Embryonic facial prominence (tissue), 1 donor: ENCODE measurements around the gene GAREM1.
"Not testable (repeated sequence)": the region's sequence is repeated elsewhere in the genome, so short reads cannot be mapped to it uniquely, and the experiment has no call there.

Experiments used
- DNase-seq: peaks from one replicate; pipeline ENCODE4 v3.0.0-alpha.2; 2016; ENCODE audit errors: extremely low spot score

The GAREM1 gene

DNA sequence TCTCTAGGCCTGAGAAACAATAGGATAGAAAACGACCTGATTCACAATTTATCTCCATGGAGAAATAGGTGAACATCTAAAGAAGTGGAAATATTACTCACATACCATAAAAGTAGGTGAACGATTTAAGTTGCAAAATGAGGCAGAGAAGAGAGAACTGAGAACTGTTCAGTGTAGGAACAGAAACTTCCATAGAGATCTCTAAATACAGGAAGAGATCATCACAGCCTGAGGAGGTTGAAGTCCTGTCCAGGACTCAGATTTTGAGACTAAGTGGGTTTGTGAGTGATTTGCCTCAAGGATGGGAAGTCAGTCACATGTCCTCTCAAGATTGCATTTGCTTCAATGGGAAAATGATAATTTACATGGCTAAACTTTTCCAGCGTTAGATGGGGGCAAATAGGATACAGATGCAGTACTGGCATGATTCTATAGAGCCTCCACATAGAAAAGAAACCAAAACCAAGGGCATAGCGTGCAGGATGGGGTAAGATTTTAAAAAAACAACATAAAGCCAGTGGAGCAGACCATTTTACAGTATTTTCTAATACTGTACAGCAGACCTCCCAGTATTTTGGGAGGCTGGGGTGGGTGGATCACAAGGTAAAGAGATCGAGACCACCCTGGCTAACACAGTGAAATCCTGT is 212.0 kb downstream of the GAREM1 start:
- DNase-seq = no peak

DNA sequence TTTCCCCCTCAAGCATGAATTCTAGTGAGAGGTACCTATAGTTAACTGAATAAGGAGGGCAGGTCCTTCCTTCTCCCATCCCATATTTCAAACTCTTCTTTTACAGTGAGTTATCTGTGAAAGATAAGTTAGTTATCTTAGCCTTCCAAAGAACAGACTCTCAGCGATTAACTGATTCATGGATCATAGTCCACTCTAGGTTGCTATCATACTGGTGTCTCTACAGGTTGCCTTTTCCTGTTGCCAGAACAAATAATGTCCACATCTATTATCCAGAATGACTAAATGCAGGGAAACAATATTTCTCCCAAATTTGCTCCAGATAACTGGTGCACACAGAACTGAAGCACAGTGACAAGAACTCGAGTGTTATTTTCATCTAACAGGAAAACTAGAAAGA is 212.5 kb downstream of the GAREM1 start:
- no peak for DNase-seq

DNA sequence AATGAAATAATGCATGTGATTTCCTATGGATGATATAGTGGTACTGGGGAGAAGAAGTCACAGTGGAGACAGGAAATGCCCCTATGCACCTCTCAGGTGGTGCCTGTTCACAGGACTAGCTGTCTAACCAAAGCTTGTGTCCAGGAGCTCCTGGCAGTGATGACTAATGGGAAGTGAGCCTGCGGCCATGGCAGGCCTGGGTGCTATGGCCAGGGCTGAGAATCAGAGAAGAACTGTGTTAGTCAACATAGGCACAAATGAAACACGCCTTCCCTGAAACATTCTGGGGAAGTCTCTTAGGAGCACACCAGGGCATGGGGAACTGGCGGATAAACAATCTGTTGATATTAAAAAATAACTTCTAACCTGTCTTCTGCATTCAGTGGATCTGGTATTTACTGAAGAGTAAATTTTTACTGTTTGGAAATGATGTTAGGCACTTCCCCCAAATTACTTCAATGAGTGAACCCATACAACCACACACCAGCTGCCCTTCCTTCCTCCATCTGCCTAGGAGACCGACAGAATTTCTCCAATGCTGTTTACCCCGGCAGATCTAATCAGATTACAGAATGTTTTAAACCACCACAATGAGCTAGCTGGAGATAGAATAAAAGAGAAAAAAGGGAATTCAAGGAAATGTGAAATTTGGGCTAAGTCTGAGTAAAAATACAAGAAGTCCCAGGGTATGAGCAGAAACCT is 213.4 kb downstream of the GAREM1 start:
- no peak for DNase-seq

DNA sequence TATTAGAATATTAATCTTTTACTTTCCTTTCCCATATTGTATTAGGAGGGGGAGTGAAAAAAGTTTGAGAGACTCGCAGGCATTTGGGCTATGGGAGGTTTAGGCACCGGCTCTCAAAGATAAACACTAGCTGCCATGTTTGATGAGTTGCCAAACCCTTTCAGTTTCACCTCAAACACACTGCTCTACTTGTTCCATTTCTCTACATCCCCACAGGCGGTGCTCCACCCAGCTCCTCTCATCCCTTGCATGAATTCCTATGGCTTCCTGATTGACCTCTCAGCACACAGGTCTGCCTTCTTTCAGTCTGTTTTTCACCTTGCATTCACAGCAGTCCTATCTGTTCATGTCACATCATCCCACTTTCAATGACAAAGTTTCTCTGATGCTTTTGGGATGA is 215.1 kb downstream of the GAREM1 start:
- DNase-seq = no peak

DNA sequence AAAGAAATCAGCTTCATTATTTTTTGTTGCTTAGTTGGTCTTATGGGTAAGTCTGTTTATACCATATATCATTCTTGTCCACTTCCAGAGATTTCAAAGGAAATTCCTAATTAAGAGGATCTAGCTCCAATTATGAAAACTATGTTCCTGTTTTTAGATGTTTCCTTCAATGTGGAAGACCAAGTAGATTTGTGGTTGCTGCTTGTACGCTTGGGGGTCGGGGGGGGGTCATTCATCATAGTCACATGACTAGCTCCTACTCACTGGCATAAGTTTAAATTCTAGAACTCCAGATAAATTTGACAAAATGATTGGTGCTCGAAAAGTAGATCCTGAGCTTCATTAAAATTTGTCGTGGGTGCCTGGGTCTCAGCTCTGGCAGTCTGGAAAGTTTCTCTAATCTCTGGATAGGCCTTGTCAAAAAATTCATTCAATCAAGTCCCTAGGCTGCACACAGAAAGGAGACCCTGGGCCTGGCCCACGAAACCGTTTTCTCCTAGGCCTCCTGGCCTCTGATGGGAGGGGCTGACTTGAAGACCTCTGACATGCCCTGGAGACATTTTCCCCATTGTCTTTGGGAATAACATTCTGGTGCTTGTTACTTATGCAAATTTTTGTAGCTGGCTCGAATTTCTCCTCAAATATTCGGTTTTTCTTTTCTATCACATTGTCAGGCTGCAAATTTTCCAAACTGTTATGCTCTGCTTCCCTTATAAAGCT is 218.4 kb downstream of the GAREM1 start:
- DNase-seq = no peak

DNA sequence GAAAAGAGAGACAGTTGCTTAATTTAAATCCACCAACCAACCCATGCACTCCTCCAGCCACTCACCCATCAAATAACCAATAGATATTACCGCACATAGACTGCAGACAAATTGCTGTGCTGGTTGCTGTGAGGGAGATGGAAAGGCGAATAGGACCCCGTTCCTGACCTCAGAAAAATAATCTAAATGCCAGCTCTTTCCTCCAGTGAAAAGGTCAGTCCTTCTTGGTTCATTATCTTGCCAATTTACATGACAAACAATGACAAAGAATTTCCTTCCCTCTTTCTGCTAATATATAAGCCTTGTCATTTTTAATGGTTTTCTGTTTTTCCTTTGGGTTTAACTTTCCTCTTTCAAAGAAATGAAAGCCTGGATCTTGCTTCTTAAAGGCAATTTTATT is 219.2 kb downstream of the GAREM1 start:
- DNase-seq = no peak

DNA sequence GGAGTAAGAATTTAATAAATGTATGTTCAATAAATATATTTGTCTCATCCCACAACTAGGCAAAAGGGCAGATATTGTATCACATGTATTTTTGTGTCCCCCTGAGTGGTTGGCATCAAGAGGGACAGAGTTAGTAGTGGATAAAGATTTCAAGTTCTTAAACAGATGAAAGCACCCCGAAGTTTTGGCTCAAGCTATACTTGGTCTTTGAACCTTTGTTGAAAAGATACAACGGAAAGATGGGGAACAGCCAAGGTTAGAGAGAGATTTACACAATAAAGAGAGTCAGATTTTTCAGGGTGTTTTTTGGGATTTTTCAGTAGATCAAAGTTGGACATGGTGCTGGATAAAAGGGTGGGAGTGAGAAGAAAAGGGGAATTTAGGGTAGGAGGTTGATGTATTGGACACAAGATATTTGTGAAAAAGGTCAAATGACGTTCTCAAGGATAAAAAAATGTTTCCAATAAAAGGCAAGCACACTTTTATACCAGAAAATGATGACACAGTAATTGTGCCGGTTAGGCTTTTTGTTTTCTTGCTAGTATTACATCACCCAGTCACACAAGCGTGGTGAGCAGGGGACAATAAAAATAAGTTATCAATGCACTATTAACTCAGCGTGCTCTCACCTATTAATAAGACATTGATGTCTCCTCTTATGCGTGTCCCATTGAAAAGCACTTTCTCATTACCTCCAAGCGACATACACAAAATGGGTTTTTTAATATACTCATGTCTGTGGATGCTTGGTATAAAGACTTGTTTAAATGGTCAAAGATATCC is 221.3 kb downstream of the GAREM1 start:
- DNase-seq = no peak

DNA sequence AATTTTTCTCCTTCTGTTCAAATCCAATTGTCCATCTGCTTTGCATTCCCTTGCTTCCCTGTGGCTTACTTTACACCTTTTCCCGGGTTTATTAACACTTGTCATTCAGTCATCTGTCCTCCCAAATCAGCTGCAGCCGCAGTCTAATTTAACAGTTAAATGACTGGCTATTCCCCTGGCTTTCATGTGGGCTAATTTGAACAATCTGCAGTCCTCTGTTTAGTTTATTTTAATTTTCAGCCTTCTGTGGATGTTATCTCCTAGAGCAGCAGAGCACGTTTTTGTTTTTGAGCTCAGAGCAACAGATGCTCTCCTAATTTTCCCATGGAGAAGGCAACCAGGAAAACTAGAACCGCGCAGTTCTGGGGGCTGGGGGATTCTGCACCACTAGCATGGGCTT is 225.8 kb downstream of the GAREM1 start:
- DNase-seq = no peak

DNA sequence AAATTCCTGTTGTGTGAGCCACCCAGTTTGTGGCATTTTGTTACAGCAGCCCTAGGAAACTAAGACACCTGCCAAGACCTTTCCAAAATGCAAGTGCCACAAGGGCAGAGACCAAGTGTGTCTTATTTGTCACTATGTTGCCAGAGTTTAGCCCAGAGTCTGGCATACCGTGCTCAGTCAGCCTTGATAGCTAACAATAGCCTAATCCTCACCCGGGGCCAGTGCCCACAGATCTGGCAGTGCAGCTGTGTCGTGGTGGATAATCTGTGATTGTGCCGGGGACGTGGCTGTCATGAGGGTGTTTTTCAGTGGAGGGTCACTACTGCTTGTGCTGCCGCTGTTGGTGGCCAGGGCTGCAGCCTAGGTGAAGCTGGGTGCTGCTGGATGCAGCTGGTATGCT is 227.3 kb downstream of the GAREM1 start:
- DNase-seq = no peak

DNA sequence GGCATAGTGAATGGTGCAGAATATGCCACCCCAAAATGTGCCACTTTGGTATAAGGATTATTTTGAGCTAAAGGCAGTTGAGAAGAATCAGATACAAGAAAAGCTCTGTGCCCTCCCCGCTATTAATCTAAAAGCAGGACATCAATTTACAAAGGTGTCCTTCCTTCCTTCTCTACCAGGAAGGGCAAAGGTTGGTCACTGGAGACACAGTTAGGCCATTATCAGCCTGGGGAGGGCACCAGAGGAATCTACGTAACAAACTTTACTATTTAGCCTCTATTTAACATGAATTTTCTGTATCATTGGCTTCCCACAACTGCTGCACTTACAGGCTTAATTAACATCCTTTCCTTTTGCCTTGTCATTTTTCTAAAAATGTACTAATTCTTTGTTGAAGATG is 228.3 kb downstream of the GAREM1 start:
- no peak for DNase-seq

DNA sequence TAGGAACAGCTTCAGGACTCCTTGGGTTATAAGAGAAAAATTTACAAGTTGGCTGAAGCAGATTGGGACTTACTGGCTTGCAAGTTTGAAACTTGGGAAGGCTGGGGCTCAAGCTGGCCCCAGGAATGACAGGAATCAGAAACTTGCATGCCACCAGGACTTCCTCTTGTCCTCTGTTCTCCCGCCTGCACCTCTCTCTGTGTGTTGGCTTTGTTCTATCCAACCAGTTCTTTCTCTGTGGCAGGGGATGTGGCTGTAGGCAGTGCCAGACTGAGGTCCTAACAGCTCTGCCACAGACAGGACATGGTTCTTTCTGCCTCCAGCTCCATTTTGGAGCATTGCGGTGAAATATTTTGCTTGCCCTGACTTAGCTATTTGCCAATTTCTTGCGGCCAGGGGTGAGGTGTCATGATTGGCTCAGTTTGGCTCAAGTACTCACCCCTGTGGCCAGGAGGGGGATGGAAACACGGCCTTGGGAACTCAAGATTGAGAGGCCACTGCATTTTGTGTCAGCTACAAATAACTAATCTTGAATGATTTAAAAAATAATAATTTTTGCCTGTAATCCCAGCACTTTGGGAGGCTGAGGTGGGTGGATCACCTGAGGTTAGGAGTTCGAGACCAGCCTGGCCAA is 231.9 kb downstream of the GAREM1 start:
- DNase-seq = no peak

DNA sequence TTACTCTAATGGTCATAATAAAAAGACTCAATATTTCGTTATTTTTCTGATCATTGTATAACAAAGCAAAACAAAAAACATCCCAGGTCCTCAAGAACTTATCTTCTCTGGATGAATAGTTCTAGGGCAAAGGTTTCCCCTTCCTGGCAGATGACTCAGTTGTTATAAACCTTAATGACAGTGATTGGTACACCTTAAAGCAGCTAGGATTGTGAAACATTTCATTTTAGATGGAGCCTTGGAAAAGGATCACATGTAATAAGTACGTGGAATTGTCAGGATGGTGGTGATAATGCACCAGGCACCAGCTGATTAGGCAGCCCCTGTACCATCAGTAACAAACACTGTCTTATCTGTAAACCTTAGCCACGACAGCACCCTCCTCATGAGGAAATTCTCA is 233.6 kb downstream of the GAREM1 start:
- DNase-seq = no peak

DNA sequence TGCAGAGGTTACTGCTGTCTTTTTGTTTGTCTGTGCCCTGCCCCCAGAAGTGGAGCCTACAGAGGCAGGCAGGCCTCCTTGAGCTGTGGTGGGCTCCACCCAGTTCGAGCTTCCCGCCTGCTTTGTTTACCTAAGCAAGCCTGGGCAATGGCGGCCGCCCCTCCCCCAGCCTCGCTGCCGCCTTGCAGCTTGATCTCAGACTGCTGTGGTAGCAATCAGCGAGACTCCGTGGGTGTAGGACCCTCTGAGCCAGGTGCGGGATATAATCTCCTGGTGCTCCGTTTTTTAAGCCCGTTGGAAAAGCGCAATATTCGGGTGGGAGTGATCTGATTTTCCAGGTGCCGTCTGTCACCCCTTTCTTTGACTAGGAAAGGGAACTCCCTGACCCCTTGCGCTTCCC is 237.3 kb downstream of the GAREM1 start:
- not testable (repeated sequence) for DNase-seq

DNA sequence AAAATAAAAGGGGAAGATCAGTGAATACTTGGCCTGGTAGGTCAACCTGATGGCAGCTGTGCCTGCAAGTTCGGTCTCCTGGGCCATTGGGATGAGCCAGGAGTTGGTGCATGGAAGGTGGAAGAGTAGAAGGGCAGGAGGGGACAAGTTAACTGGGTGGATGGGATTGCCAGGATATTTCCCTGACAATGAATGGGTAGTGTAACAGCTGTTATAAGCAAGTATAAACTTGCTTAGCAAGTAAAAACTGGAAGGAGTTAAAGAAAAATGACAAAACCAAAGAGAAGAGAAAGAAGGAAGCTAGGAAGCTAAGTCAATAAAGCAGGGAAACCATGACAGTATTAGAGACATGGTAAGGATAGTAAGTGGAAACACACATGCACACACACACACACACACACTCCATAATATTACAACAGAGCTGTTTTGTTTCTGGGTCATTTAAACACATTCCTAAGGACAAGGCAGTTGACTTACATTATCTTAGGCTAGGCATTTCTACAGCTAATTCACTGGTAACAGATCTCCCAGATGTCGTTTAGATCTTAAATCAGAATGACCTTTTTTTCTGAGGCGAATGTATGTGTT is 251.2 kb downstream of the GAREM1 start:
- DNase-seq = no peak

DNA sequence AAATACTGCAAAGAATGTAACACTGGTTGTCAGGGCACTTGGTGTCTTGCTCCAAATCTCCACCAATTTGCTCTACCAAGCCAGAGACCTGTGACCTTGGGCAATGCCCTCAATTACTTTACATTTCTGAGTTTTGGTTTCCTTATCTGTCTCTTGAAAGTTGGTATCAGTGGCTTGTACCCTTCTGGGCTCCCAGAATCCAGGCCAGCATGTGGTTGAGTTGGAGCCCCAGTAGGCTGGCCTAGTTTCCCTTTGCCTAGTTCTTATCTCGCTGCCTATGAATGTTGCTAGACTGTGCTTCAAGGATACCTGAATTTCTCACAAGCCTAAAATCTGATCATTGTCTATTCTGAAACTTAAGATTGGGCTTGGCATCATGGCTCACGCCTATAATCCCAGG is 254.3 kb downstream of the GAREM1 start:
- DNase-seq = no peak

DNA sequence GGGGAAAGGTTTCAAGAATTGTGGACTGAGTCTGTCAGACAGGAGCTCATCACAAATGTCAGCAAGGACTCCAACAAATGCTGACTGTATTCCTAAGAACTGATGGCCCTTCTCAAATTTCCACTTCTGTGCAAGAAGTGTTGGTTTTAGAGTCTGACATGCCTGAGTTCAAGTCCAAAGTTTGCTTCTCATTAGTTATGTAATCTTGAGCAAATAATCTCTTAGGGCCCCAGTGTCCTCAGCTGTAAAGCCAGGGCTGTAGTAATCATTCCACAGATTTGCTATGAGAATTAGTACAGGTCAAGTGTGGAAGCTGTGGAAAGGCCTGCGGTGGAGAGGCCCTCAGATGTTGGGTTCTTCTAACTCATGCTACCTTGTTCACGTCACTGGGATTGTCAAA is 257.0 kb downstream of the GAREM1 start:
- DNase-seq = no peak
